ENCODE data around the gene TMEM170A.

- TF ChIP-seq CTCF (IDR thresholded peaks at IDR 0.05; ENCODE audit: low read depth, low read length) (no peak), EZH2phosphoT487 (IDR thresholded peaks at IDR 0.05; ENCODE audit: low read depth) (no peak)
Observed at GRCh38 chr16:75406943-75407342, 57.5 kb downstream of the TMEM170A start.

All from OCI-LY3 (cell line).